ENCODE results near the gene DMGDH.

DMGDH gene

DNA sequence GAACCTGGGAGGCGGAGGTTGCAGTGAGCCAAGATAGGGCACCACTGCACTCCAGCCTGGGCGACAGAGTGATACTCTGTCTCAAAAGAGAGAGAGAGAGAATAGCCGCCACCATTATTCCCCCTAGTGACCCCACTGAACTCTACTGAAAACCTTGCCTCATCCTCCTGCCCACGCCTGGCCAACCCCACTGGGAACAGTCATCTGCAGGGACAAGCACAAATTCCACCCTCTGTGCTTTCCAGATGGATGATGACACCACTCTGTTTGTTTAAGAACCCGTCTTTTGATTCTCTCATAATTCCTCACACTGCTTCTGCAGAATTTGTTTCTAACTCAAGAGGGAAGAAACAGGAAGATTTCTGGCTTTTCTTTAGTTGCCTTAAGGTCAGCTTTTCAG is 12.3 kb upstream of the DMGDH start:
- no peaks in the 10 kb centered on the region for H3K4me1 ChIP-seq (ENCODE audit: insufficient read depth, poor library complexity, severe bottlenecking)
- H3K36me3 ChIP-seq (ENCODE audit: low read depth): no peaks in the 10 kb centered on the region
- no peak overlapping the region for H3K27ac ChIP-seq (ENCODE audit: poor library complexity, severe bottlenecking)
- ATAC-seq (ENCODE audit: low read depth): 0 out of 3 replicates have a peak, but pooled peaks have one; percentile 21
- TF ChIP-seq, protein P1, sequence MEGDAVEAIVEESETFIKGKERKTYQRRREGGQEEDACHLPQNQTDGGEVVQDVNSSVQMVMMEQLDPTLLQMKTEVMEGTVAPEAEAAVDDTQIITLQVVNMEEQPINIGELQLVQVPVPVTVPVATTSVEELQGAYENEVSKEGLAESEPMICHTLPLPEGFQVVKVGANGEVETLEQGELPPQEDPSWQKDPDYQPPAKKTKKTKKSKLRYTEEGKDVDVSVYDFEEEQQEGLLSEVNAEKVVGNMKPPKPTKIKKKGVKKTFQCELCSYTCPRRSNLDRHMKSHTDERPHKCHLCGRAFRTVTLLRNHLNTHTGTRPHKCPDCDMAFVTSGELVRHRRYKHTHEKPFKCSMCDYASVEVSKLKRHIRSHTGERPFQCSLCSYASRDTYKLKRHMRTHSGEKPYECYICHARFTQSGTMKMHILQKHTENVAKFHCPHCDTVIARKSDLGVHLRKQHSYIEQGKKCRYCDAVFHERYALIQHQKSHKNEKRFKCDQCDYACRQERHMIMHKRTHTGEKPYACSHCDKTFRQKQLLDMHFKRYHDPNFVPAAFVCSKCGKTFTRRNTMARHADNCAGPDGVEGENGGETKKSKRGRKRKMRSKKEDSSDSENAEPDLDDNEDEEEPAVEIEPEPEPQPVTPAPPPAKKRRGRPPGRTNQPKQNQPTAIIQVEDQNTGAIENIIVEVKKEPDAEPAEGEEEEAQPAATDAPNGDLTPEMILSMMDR (IDR thresholded peaks at IDR 0.05; ENCODE audit: poor library complexity, severe bottlenecking): no peak
- H3K9me3 ChIP-seq (ENCODE audit: severe bottlenecking): no peaks in the 10 kb centered on the region
- no peak for DNase-seq (ENCODE audit: low spot score)
- no peaks in the 10 kb centered on the region for H3K27me3 ChIP-seq (ENCODE audit: insufficient read depth, poor library complexity, severe bottlenecking)
- H3K4me3 ChIP-seq (ENCODE audit: severe bottlenecking): no peak overlapping the region

DNA sequence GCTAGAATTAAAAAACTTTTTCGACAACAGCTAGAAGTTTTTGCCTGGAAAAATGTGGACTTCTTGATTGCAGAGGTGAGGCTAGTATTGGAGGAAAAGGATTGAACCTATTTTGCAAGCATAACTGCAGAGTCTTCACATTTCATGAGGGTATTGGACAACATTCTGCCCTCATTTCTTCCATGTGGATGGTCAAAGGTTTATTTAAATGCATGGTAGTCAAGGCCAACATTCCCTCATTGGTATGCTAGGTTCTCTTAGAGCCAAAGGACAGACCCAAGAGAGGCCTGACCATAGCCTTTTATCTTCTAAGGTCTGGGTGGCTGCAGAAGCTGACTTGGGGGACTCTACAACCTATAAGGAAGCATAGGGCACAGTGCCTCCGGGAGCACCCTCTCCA is 11.3 kb upstream of the DMGDH start:
- ATAC-seq (ENCODE audit: low read depth): no peak
- TF ChIP-seq, protein P1 (IDR thresholded peaks at IDR 0.05; ENCODE audit: poor library complexity, severe bottlenecking): no peak
- DNase-seq (ENCODE audit: low spot score): no peak
- H3K27ac ChIP-seq (ENCODE audit: poor library complexity, severe bottlenecking): no peak overlapping the region
- no peaks in the 10 kb centered on the region for H3K27me3 ChIP-seq (ENCODE audit: insufficient read depth, poor library complexity, severe bottlenecking)
- H3K36me3 ChIP-seq (ENCODE audit: low read depth): no peaks in the 10 kb centered on the region
- H3K4me3 ChIP-seq (ENCODE audit: severe bottlenecking): no peak overlapping the region
- no peaks in the 10 kb centered on the region for H3K9me3 ChIP-seq (ENCODE audit: severe bottlenecking)
- no peaks in the 10 kb centered on the region for H3K4me1 ChIP-seq (ENCODE audit: insufficient read depth, poor library complexity, severe bottlenecking)

DNA sequence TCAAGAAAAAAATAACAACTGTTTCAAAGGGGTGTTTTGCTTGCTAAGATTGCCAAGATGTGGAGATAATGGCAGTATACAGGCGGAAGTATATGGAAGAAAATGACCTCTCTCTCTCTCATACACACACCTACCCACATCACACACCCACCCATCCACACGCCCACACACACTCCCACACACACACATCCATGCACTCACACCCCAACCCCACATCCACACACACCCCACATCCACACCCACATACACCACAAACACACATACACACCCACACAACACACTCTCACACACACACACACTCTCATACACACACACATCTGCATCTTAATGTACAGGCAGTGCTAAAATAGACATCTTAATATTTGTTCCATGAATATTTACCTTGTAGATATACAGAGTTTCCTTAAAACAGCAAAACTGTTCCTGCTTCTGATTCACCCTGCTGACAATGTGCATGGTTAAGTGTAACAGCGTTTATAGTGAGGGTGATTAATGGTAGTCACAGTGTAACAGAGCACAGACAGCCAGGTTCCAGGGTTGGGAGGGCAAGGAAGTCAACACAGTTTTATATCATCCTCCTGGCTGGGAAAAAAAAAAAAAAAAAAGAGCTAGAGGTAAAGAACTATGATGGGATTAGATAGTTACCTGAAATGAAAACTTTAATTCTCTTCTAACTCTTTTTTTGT is 8.3 kb upstream of the DMGDH start:
- no peaks in the 10 kb centered on the region for H3K9me3 ChIP-seq (ENCODE audit: severe bottlenecking)
- no peak for ATAC-seq (ENCODE audit: low read depth)

DNA sequence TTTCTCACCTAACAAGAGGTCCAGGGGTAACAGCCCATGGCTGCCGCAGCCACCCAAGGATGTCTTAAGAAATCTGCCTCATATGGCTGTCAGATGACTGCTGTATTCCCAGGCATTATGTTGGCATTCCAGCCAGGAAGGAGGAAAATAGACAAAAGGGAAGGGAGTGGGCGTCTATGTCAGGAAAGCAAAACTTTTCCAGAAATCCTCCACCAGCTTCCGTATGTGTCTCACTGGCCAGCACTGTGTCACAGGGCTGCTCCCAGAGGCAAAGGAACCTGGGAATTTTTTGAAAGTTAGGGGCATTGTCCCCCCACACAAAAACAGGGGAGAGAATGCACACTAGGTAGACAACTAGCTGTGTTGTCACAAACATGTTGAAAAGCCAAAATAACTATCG is 7.3 kb upstream of the DMGDH start:
- H3K9me3 ChIP-seq (ENCODE audit: severe bottlenecking): no peaks in the 10 kb centered on the region
- no peaks in the 10 kb centered on the region for H3K4me1 ChIP-seq (ENCODE audit: insufficient read depth, poor library complexity, severe bottlenecking)
- DNase-seq (ENCODE audit: low spot score) (no peak), ATAC-seq (ENCODE audit: low read depth) (no peak)
- no peaks in the 10 kb centered on the region for H3K36me3 ChIP-seq (ENCODE audit: low read depth)
- H3K27me3 ChIP-seq (ENCODE audit: insufficient read depth, poor library complexity, severe bottlenecking): no peaks in the 10 kb centered on the region
- H3K27ac ChIP-seq (ENCODE audit: poor library complexity, severe bottlenecking): no peak overlapping the region
- TF ChIP-seq, protein P1 (IDR thresholded peaks at IDR 0.05; ENCODE audit: poor library complexity, severe bottlenecking): no peak
- H3K4me3 ChIP-seq (ENCODE audit: severe bottlenecking): no peak overlapping the region

More for the DNA sequence above, 8.3 kb upstream of the DMGDH start:
- TF ChIP-seq, protein P1 (IDR thresholded peaks at IDR 0.05; ENCODE audit: poor library complexity, severe bottlenecking): no peak
- no peaks in the 10 kb centered on the region for H3K36me3 ChIP-seq (ENCODE audit: low read depth)
- no peaks in the 10 kb centered on the region for H3K4me1 ChIP-seq (ENCODE audit: insufficient read depth, poor library complexity, severe bottlenecking)
- no peak overlapping the region for H3K4me3 ChIP-seq (ENCODE audit: severe bottlenecking)
- DNase-seq (ENCODE audit: low spot score): no peak
- no peaks in the 10 kb centered on the region for H3K27me3 ChIP-seq (ENCODE audit: insufficient read depth, poor library complexity, severe bottlenecking)
- no peak overlapping the region for H3K27ac ChIP-seq (ENCODE audit: poor library complexity, severe bottlenecking)
